GM12878 (cell line): ENCODE results near the gene GALK1. TPM values are rescaled to one million over a fixed set of nuclear protein-coding genes. Genes with fewer than 3 reads are reported as not detected.

Experiments used
- BMI1 ChIP-seq: fragments of 450-650 bp; IDR thresholded peaks from 2 replicates; pipeline ENCODE4 v1.6.1; 2016; ENCODE audit warnings: mild to moderate bottlenecking, moderate library complexity, borderline replicate concordance
- CREB1 ChIP-seq: IDR thresholded peaks from 2 replicates; pipeline ENCODE4 v1.6.1; 2012; ENCODE audit warnings: low read depth, mild to moderate bottlenecking, inconsistent platforms
- EED ChIP-seq: sonication (generic); IDR thresholded peaks from 2 replicates; pipeline ENCODE4 v1.6.1; 2016; ENCODE audit warnings: antibody characterized with exemption, low read depth
- IRF3 ChIP-seq: fragments of 450-650 bp; IDR thresholded peaks from 2 replicates; pipeline ENCODE4 v1.6.1; 2014; ENCODE audit warnings: mild to moderate bottlenecking
- MTA2 ChIP-seq: fragments of 450-650 bp; IDR thresholded peaks from 2 replicates; pipeline ENCODE4 v1.6.1; 2016; ENCODE audit warnings: low read depth, mild to moderate bottlenecking, moderate library complexity
- MTA3 ChIP-seq: IDR thresholded peaks from 2 replicates; pipeline ENCODE4 v1.6.1; 2012; ENCODE audit warnings: low read length, inconsistent platforms, borderline replicate concordance
- NFYB ChIP-seq: IDR thresholded peaks from 2 replicates; pipeline ENCODE4 v1.6.1; 2011; ENCODE audit warnings: low read depth, mild to moderate bottlenecking, low read length, improper control_type of control experiment, moderate library complexity; ENCODE audit not compliant: insufficient read depth
- NR2C1 ChIP-seq: fragments of 450-650 bp; IDR thresholded peaks from 2 replicates; pipeline ENCODE4 v1.6.1; 2017; ENCODE audit warnings: antibody characterized with exemption, mild to moderate bottlenecking, moderate library complexity
- NR2F1 ChIP-seq: fragments of 450-650 bp; conservative IDR thresholded peaks from 2 replicates; pipeline ENCODE4 v1.6.1; 2017; ENCODE audit warnings: mild to moderate bottlenecking
- POLR2AphosphoS5 ChIP-seq: IDR thresholded peaks from 2 replicates; pipeline ENCODE4 v1.6.1; 2011; ENCODE audit warnings: mild to moderate bottlenecking, low read length, inconsistent platforms
- POU2F2 ChIP-seq: IDR thresholded peaks from 3 replicates; pipeline ENCODE4 v1.6.1; 2011; ENCODE audit warnings: low read depth, mild to moderate bottlenecking, low read length, borderline replicate concordance
- RAD51 ChIP-seq: fragments of 450-650 bp; IDR thresholded peaks from 2 replicates; pipeline ENCODE4 v1.6.1; 2016; ENCODE audit warnings: moderate library complexity, mild to moderate bottlenecking, inconsistent platforms
- RELA ChIP-seq: fragments of 450-650 bp; IDR thresholded peaks from 2 replicates; pipeline ENCODE4 v1.8.0; 2014; ENCODE audit warnings: borderline replicate concordance; ENCODE audit not compliant: partially characterized antibody
- SMARCA5 ChIP-seq: fragments of 450-650 bp; IDR thresholded peaks from 2 replicates; pipeline ENCODE4 v1.6.1; 2017; ENCODE audit warnings: mild to moderate bottlenecking
- WRNIP1 ChIP-seq: IDR thresholded peaks from 2 replicates; pipeline ENCODE4 v1.6.1; 2011; ENCODE audit warnings: low read depth, low read length, improper control_type of control experiment, borderline replicate concordance
- polyA plus RNA-seq, 11 experiments: library from polyadenylated mRNA; depleted of rRNA in 4 of 11; unstranded in 6 of 11; stranded (reverse) in 5 of 11; fragments of >200 nt; fragmentation: Nextera tagmentation in 4 of 11; fragmentation: Illumina TruSeq in 1 of 11; extraction: Ambion mirVana in 4 of 11; extraction: Trizol in 1 of 11; gene quantifications; 1 replicate in 1 of 11; 2 replicates in 10 of 11; pipeline versions ENCODE4 v1.2.1 to v1.2.3, GENCODE V29; 2011 to 2016; ENCODE audit warnings: inconsistent platforms in 2 of 11, missing spikeins in 2 of 11, low read depth in 1 of 11
- total RNA-seq, 4 experiments: library from RNA; depleted of rRNA in 3 of 4; stranded (reverse); fragments of >200 nt in 3 of 4; fragmentation: Illumina TruSeq in 1 of 4; extraction: Trizol in 1 of 4; gene quantifications; 2 replicates each; pipeline versions ENCODE4 v1.2.1 to v1.2.3, GENCODE V29; 2013 to 2021
- TF ChIP-seq, protein P1 (sequence below): IDR thresholded peaks from 2 replicates; pipeline ENCODE4 v1.6.1; 2012; ENCODE audit warnings: low read length, inconsistent platforms
- TF ChIP-seq, protein P2 (sequence below): fragments of 450-650 bp; IDR thresholded peaks from 2 replicates; pipeline ENCODE4 v1.6.1; 2018; ENCODE audit warnings: mild to moderate bottlenecking, low read depth, moderate library complexity; ENCODE audit not compliant: partially characterized antibody
- TF ChIP-seq, protein P3 (sequence below): IDR thresholded peaks from 2 replicates; pipeline ENCODE4 v1.6.1; 2012; ENCODE audit warnings: mild to moderate bottlenecking, low read depth, low read length
- TF ChIP-seq, protein P4 (sequence below): IDR thresholded peaks from 2 replicates; pipeline ENCODE4 v1.6.1; 2012; ENCODE audit warnings: low read depth, low read length, improper control_type of control experiment

The GALK1 gene
- total and polyA plus RNA-seq, 10 of the 15 experiments (the other 5 are each of a cell fraction or from before 2014, with no cell fraction given), result 0.21 to 43.8 (median 21.4) TPM

DNA sequence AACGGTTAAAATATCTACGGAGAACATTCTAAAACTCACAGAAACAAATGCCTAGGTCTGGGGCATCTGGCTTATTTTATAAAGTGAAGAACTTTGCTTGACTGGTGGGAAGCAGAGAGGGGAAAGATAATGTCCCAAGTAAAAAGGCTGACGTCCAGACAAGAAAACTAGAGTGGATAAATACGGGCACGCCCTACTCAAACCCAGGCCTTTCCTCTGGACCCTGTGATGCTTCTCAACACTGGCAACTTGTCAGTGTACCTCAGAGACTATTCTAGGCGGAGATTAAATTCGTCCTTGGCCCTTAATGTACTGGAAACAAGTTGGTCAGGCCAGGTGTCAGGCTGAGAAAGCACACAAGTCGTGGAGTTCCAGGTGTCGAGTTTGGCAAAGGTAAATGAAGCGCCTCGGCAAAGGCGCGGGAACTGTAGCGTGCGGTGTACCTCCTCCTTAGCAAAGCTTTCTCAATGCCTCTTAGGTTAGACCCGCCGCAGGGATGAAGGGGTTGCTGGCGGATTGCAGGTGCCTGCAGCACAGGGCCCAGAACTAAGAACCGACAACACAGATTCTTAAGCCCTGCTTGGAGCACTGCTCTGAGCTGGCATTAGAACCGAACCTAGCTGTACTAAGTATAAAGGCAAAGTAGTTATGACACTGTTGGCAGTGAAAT lies 18.9 kb upstream of the GALK1 start (continued):
- TF ChIP-seq IRF3 (no peak), CREB1 (no peak), BMI1 (no peak), NR2F1 (no peak), NFYB (no peak), EED (no peak), NR2C1 (no peak), POLR2AphosphoS5 (no peak), MTA2 (no peak), RELA (no peak), RAD51 (no peak), SMARCA5 (no peak), POU2F2 (no peak), WRNIP1 (no peak), MTA3 (no peak)
- TF ChIP-seq, protein P1, sequence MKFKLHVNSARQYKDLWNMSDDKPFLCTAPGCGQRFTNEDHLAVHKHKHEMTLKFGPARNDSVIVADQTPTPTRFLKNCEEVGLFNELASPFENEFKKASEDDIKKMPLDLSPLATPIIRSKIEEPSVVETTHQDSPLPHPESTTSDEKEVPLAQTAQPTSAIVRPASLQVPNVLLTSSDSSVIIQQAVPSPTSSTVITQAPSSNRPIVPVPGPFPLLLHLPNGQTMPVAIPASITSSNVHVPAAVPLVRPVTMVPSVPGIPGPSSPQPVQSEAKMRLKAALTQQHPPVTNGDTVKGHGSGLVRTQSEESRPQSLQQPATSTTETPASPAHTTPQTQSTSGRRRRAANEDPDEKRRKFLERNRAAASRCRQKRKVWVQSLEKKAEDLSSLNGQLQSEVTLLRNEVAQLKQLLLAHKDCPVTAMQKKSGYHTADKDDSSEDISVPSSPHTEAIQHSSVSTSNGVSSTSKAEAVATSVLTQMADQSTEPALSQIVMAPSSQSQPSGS, result no peak
- TF ChIP-seq, protein P2, sequence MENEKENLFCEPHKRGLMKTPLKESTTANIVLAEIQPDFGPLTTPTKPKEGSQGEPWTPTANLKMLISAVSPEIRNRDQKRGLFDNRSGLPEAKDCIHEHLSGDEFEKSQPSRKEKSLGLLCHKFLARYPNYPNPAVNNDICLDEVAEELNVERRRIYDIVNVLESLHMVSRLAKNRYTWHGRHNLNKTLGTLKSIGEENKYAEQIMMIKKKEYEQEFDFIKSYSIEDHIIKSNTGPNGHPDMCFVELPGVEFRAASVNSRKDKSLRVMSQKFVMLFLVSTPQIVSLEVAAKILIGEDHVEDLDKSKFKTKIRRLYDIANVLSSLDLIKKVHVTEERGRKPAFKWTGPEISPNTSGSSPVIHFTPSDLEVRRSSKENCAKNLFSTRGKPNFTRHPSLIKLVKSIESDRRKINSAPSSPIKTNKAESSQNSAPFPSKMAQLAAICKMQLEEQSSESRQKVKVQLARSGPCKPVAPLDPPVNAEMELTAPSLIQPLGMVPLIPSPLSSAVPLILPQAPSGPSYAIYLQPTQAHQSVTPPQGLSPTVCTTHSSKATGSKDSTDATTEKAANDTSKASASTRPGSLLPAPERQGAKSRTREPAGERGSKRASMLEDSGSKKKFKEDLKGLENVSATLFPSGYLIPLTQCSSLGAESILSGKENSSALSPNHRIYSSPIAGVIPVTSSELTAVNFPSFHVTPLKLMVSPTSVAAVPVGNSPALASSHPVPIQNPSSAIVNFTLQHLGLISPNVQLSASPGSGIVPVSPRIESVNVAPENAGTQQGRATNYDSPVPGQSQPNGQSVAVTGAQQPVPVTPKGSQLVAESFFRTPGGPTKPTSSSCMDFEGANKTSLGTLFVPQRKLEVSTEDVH, result no peak
- TF ChIP-seq, protein P3, sequence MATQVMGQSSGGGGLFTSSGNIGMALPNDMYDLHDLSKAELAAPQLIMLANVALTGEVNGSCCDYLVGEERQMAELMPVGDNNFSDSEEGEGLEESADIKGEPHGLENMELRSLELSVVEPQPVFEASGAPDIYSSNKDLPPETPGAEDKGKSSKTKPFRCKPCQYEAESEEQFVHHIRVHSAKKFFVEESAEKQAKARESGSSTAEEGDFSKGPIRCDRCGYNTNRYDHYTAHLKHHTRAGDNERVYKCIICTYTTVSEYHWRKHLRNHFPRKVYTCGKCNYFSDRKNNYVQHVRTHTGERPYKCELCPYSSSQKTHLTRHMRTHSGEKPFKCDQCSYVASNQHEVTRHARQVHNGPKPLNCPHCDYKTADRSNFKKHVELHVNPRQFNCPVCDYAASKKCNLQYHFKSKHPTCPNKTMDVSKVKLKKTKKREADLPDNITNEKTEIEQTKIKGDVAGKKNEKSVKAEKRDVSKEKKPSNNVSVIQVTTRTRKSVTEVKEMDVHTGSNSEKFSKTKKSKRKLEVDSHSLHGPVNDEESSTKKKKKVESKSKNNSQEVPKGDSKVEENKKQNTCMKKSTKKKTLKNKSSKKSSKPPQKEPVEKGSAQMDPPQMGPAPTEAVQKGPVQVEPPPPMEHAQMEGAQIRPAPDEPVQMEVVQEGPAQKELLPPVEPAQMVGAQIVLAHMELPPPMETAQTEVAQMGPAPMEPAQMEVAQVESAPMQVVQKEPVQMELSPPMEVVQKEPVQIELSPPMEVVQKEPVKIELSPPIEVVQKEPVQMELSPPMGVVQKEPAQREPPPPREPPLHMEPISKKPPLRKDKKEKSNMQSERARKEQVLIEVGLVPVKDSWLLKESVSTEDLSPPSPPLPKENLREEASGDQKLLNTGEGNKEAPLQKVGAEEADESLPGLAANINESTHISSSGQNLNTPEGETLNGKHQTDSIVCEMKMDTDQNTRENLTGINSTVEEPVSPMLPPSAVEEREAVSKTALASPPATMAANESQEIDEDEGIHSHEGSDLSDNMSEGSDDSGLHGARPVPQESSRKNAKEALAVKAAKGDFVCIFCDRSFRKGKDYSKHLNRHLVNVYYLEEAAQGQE, result no peak
- TF ChIP-seq, protein P4, sequence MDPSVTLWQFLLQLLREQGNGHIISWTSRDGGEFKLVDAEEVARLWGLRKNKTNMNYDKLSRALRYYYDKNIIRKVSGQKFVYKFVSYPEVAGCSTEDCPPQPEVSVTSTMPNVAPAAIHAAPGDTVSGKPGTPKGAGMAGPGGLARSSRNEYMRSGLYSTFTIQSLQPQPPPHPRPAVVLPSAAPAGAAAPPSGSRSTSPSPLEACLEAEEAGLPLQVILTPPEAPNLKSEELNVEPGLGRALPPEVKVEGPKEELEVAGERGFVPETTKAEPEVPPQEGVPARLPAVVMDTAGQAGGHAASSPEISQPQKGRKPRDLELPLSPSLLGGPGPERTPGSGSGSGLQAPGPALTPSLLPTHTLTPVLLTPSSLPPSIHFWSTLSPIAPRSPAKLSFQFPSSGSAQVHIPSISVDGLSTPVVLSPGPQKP, result no peak
